T-helper 9 cell (primary cell): Measurements from ENCODE around the gene KCTD16.

Experiments
- DNase-seq: peaks from one replicate; pipeline ENCODE4 v3.0.0-alpha.2; 2020

KCTD16 gene

DNA sequence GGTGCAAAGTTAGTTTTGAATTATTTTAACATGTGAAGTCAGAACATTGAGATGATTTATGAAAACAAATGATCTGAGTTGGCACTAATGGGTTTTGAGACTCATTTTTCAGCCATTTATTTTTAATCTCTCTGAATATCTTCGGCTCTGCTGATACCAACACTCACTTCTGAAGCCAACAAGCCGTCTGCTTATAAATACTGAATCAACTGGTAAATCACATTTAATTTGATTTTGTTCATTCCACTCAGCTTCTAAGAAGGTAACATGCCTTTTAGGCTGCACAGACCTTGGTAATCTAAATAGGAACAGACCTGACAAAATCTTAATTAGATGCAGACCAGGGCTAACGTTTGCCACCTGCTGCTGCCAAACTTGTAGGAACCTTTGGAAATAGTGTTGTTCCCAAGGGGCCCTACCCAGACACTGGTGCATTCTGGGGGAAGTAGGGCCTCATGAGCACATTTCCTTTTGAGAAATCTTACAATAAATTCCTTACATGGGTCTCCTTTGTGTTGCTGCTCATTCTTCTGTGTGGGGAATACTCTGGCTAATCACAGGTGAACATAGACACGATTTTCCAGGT lies 182.2 kb downstream of the KCTD16 start:
- no peak for DNase-seq

DNA sequence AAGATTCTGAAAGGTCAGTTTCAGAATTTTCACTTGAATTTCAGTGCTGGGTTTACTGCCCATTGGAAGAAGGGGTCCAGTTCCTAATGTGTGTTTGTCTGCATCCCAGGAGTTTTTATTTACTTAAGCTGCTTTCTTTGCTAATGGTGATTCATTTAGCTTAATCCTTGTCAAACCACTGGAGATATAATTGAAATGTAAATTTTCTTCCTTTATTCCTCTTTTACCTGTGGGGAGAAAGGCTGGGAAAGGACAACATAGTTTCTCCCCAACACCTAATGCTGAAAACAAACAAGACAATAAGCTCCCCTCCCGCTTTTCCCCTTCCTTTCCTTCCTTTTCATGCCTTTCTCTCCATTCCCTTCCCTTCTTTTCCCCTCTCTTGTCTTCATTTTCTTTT lies 185.8 kb downstream of the KCTD16 start:
- no peak for DNase-seq

- DNase-seq = no peak
Measured at GRCh38 chr5:144361406-144361805, 190.7 kb downstream of the KCTD16 start.

- no peak for DNase-seq
Measured at GRCh38 chr5:144365885-144366284, 195.2 kb downstream of the KCTD16 start.

DNA sequence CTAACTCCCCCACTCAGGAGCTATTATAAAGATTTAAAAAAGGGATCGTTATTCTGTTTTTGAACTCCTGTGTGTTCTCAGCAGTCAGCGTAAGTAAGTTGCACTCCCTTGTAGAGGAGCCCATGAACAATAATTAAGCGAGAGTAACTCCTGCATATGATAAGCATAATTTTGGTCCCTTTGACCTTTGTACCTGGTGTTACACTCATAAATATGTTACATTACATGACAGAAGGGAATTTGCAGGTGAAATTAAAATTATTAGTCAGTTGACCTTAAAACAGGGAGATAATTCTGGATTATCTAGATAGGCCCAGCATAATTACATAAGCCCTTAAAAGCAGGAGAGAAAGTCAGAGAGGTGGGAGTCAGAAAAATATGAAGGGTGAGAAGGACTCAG lies 197.3 kb downstream of the KCTD16 start:
- no peak for DNase-seq

- DNase-seq = no peak
Measured at GRCh38 chr5:144368556-144368955, 197.9 kb downstream of the KCTD16 start.

- DNase-seq = no peak
Measured at GRCh38 chr5:144369006-144369405, 198.3 kb downstream of the KCTD16 start.

- no peak for DNase-seq
Measured at GRCh38 chr5:144370273-144370672, 199.6 kb downstream of the KCTD16 start.

DNA sequence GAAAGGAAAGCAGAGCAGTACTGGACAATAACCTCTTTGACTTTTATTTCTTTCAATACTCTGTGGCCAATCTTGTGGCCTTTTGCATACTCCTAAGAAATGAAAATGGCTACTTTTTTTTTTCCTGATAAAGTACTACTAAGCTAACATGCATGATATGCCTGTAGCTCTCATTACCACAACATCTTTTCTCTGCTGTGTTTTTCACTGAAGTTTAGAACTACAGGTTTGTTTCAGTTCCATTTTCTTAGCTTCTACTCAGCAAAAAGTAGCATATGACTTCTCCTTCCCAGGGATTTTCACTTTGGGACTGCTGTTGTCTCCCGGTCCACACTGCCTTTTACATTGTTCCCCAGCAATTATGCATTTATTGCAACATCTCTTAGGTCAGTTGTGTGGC lies 204.0 kb downstream of the KCTD16 start:
- no peak for DNase-seq

- no peak for DNase-seq
Measured at GRCh38 chr5:144377207-144377606, 206.5 kb downstream of the KCTD16 start.

- DNase-seq = no peak
Measured at GRCh38 chr5:144378681-144379080, 208.0 kb downstream of the KCTD16 start.

- DNase-seq = no peak
Measured at GRCh38 chr5:144385597-144385996, 214.9 kb downstream of the KCTD16 start.

DNA sequence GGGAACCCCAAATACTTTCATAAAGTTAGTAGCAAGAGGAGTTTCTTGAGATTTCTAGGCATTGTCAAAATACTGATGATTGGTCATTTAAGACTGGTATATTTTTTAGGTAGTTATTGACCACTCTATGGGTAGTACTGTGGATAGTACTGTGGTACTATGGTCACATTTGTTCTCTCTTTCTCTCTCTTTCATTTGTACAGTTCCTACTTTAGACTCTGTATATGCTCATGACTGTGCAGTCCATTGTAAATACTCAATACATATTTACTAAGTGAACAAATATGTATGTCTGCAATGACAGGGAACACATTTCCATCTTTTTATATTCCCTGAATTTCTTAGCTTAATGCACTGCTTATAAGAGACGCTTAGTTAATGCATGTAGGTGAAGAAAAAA lies 215.6 kb downstream of the KCTD16 start:
- DNase-seq = no peak

DNA sequence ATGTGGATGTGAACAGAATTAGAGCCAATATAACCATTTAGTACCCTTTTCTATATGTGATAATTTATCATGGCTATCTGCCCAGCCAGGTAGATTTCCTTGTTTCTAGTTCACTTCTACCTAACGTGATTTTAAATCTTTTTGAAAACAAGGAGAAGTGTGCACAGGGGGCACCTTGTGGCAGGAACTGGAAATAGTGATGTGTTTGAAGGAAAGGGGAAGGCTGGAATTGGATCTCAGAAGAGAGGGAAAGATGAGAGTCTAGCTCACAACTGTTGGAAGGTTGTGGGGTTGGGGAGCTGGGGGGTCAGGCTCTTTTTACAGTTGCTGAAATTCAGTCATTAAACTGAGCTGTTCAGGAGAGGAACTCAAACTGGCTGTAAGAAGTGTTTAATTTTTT lies 219.5 kb downstream of the KCTD16 start:
- DNase-seq = no peak

DNA sequence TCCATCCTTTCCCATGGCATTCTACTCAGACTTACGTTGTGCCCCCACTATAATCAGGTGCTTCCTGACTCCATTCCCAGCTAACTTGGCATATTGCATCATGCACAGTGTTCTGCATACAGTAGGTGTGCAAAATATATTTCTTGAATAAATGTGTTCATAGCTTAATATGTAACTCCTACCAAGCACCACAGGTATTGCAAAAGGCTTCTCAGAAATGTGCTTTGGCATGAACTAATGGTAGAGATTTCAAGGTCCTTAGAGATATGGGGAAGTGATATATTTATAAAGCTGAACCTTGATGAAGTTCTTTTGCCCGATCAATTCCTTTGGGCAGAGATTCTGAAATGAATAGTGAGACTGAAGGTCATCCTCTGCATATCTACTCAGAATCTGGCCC lies 220.4 kb downstream of the KCTD16 start:
- DNase-seq = no peak

DNA sequence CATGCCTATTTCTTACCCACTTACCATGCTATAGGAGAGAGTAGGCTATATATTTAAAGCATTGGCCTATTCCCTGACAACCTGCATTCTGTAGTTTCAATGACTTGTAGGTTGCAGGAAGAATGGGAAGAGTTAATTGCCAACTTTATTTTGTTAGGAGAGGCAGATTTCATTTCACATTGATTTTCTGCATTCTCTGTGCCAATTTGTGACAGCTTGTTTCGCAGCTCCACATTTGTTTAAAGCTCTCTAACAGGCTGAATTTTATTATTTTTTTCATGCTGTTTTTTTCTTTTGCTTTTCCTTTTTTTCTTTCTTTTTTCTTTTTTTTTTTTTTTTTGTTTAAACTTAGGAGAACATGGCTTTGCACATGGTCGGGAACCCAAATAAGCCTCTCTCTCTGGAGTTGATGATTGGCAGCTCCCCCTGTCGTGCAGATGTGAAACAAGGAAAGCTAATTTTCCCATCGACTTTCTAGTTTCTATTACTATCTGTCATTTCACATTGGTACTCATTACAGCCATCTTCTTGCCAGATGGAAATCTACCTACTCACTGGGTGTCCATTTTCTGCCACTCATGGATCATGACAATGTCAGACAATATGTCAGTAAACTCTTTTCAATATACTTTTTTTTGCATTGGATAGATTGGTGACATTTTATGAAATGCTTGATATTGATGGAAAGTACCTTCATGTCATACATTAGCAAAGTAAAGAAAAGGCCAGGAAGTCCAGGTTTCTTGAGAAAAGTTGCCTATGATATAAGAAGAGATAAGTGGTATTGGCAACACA lies 223.2 kb downstream of the KCTD16 start:
- DNase-seq = no peak

- DNase-seq = no peak
Measured at GRCh38 chr5:144395704-144396103, 225.0 kb downstream of the KCTD16 start.

- DNase-seq = no peak
Measured at GRCh38 chr5:144403058-144403457, 232.4 kb downstream of the KCTD16 start.

- DNase-seq = no peak
Measured at GRCh38 chr5:144403817-144404420, 233.2 kb downstream of the KCTD16 start.

GRCh38 chr5:144404672-144405071 lies 234.0 kb downstream of the KCTD16 start:
- no peak for DNase-seq

GRCh38 chr5:144405991-144406390 lies 235.3 kb downstream of the KCTD16 start:
- DNase-seq = no peak

DNA sequence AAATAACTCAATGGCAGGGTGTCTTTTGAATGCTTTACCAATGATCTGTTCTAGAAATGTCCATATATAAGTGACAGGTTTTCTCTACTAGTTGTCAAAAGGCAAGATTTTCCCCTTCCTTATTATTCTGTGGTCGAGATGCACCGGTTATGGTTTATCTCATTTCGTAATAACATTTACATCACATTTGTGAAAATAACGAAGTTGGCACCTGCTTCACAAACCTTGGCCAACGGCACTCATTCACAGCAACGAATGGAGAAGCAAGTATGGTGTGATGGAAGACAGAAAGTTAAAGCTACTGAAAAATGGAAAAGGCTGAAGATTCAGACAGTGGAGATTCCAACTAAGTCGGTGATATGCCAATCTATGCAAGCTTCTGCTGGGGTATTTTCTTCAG lies 235.8 kb downstream of the KCTD16 start:
- DNase-seq = no peak

DNA sequence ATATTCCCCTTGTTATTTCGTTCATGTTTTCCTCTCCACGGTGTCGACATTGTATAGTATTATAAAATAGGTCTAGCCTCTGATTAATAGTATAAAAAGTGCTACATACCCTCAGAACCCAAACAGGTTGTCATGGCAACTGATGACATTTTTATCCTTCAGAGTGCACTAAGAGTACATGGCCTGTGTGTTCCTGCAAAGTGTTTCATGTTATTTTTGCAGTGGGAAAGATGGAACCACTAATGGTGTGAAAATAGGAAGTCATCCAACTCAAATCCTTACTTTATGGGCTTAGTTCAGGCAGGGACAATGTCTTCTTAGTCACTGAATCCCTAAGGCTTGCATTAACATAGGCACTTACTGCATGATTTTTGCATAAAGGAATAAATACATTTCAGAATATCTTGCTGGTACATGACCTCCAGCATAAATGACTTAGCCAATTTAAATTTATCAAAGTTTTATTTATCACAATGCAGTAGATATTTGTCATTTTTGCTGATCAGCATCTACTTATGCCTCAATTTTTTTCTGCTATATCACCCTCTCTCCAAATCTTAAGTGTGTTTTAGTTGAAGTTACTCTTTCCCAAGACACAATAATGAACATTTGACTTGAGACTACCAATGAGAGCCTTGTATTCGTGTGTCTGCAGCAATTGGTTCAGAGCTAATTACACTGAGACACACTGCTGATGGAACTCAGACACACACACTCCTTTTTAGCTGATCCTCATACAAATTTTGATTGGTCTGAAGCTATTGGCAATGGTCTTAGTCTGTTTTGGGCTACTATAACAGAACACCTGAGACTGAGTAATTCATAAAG lies 243.7 kb downstream of the KCTD16 start:
- DNase-seq = no peak
